Prostate gland (tissue), 2 donors: Measurements from ENCODE around the gene FLVCR1. TPM values are rescaled to one million over a fixed set of nuclear protein-coding genes. Genes with fewer than 3 reads are reported as not detected.

Source experiments
- DNase-seq: peaks from one replicate; pipeline ENCODE4 v3.0.0-alpha.2; 2019; ENCODE audit warnings: low spot score
- H3K27ac ChIP-seq, 2 donors: fragments of 200-600 bp; sonication (generic); 2 replicates each; pipeline ENCODE4 v1.5.1; 2017 to 2019
- H3K27me3 ChIP-seq: fragments of 200-600 bp; sonication (generic); replicated peaks from 2 replicates; pipeline ENCODE4 v1.5.1; 2019; ENCODE audit not compliant: insufficient read depth
- H3K36me3 ChIP-seq, 2 donors: fragments of 200-600 bp; sonication (generic); 1 replicate in 1 of 2; 2 replicates in 1 of 2; pipeline versions ENCODE4 v1.5.1 to v1.8.1; 2017 to 2019
- H3K4me1 ChIP-seq: fragments of 200-600 bp; sonication (generic); replicated peaks from 2 replicates; pipeline ENCODE4 v1.5.1; 2019
- H3K4me3 ChIP-seq, 2 donors: fragments of 200-600 bp; sonication (generic); 2 replicates each; pipeline ENCODE4 v1.5.1; 2017 to 2019
- H3K9me3 ChIP-seq: fragments of 200-600 bp; sonication (generic); 2 replicates; pipeline ENCODE4 v1.5.1; 2017
- POLR2A ChIP-seq: fragments of 450-650 bp; IDR thresholded peaks from one replicate; pipeline ENCODE4 v1.6.1; 2016; ENCODE audit warnings: antibody characterized with exemption, mild to moderate bottlenecking
- POLR2AphosphoS5 ChIP-seq: sonication (generic); formaldehyde crosslinking; IDR thresholded peaks from one replicate; pipeline ENCODE4 v1.6.1; 2017; ENCODE audit warnings: antibody characterized with exemption
- WGBS: methylation state at CpG from one replicate; pipeline ENCODE4 v1.1.5; 2018; 5-methylcytosine and 5-hydroxymethylcytosine counted together
- intact Hi-C: fragments of 100-400 bp; cut with DNase I; formaldehyde crosslinking; loops from one replicate; pipeline ENCODE4 v1.14.2; 2022
- total RNA-seq, 2 donors: library from RNA; depleted of rRNA; stranded (reverse); fragments of >200 nt; gene quantifications; one replicate each; pipeline ENCODE4 v1.1.0, GENCODE V29; 2016
- TF ChIP-seq, protein P1 (sequence below), 4 experiments: fragments of 200-600 bp in 2 of 4; fragments of 450-650 bp in 2 of 4; sonication (generic) in 2 of 4; IDR thresholded peaks; 1 replicate in 3 of 4; 2 replicates in 1 of 4; pipeline ENCODE4 v1.5.1; 2016 to 2019; ENCODE audit warnings: antibody characterized with exemption in 4 of 4, mild to moderate bottlenecking in 2 of 4, moderate library complexity in 2 of 4

Gene FLVCR1
- total RNA-seq, 2 donors from 2014 or later = 11.1 to 13.4 TPM

GRCh38 chr1:212937034-212937433, 79.0 kb downstream of the FLVCR1 start:
- DNase-seq = no peak
- H3K4me3 ChIP-seq = no peak overlapping the region
- 99% methylated on average over 3 of the region's 3 CpGs for WGBS
- H3K9me3 ChIP-seq = no peaks in the 10 kb centered on the region
- intact Hi-C loops = no loop called here
- no peak overlapping the region for H3K27ac ChIP-seq
- no peaks in the 10 kb centered on the region for H3K27me3 ChIP-seq
- no peaks in the 10 kb centered on the region for H3K4me1 ChIP-seq
- no peak for TF ChIP-seq POLR2A
- TF ChIP-seq, protein P1, sequence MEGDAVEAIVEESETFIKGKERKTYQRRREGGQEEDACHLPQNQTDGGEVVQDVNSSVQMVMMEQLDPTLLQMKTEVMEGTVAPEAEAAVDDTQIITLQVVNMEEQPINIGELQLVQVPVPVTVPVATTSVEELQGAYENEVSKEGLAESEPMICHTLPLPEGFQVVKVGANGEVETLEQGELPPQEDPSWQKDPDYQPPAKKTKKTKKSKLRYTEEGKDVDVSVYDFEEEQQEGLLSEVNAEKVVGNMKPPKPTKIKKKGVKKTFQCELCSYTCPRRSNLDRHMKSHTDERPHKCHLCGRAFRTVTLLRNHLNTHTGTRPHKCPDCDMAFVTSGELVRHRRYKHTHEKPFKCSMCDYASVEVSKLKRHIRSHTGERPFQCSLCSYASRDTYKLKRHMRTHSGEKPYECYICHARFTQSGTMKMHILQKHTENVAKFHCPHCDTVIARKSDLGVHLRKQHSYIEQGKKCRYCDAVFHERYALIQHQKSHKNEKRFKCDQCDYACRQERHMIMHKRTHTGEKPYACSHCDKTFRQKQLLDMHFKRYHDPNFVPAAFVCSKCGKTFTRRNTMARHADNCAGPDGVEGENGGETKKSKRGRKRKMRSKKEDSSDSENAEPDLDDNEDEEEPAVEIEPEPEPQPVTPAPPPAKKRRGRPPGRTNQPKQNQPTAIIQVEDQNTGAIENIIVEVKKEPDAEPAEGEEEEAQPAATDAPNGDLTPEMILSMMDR (IDR thresholded peaks at IDR 0.05) = no peak
- no peak for TF ChIP-seq POLR2AphosphoS5
- H3K36me3 ChIP-seq = no peaks in the 10 kb centered on the region

DNA sequence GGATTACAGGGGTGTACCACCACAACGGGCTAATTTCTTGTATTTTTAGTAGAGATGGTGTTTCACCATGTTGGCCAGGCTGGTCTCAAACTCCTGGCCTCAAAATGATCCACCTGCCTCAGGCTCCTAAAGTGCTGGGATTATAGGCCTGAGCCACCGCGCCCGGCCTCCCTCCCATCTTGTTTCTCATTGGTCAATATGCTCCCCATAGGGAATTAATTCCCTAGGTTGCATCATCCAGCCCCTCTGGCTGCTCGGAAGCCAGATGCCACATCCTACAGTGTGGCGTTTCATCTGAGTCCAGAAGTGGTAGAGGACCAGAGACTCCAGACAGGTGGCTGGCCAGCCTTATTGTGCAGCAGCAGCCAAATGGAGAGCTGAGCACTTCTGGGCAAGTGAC, 80.8 kb downstream of the FLVCR1 start:
- intact Hi-C loops = no loop called here
- H3K4me1 ChIP-seq = no peaks in the 10 kb centered on the region
- 92% methylated on average over 6 of the region's 6 CpGs for WGBS
- H3K36me3 ChIP-seq = no peaks in the 10 kb centered on the region
- H3K27ac ChIP-seq = no peak overlapping the region
- no peak overlapping the region for H3K4me3 ChIP-seq
- no peaks in the 10 kb centered on the region for H3K27me3 ChIP-seq
- TF ChIP-seq POLR2AphosphoS5 (no peak), POLR2A (no peak)
- TF ChIP-seq, protein P1 (IDR thresholded peaks at IDR 0.05) = no peak
- no peaks in the 10 kb centered on the region for H3K9me3 ChIP-seq
- no peak for DNase-seq

DNA sequence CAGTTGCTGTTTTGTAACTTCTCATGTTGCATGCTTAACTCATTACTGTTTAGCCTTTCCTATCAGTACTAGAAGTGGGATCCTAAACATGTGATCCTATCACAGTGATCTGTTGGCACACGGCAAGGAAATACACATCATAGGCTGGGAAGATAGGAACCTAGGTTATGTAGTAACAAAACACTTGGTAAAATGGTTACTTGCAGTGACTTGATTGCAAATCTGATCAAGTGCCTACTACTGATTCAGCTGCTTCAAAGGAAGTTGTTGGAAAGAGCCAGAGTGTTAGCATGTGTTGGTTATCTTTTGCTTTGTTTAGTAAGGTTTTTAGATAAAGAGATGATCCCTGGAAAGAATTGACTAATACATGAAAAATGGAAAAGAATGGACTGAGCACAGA, 83.4 kb downstream of the FLVCR1 start:
- intact Hi-C loops = no loop called here
- 87% methylated on average over 1 of the region's 1 CpG for WGBS

DNA sequence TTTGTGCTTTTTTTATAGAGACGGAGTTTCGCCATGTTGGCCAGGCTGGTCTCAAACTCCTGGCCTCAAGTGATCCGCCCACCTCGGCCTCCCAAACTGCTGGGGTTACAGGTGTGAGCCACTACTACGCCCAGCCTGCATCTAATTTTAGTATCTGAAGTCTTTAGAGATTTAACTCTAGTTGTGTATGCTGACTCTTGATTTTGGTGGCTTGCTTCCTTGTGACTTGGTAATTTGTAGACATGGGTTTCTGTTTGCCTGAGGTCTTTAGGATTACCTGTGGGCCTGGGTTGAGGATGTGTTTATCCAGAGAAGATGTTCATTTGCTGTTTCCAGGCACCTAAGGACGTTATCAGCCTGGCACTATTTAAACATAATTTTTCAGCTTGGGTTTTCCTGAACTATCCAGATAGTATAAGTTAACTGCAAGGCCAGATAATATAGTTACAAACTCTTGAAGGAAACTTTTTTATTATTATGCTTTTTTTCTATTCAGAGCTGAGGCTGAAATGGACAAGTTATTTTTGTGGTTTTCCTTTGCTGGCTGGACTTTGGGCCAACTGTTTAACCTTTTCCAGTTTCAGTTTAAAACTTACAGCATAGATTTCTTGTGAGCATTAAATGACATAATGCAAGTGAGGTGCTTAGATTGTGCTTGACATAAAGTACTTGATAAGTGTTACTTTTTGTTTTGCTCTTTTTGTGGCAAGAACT, 84.8 kb downstream of the FLVCR1 start:
- no peak for TF ChIP-seq POLR2AphosphoS5
- TF ChIP-seq POLR2A = no peak
- TF ChIP-seq, protein P1 (IDR thresholded peaks at IDR 0.05) = no peak

More for the DNA sequence above, 83.4 kb downstream of the FLVCR1 start:
- Histone ChIP-seq H3K36me3 (no peaks in the 10 kb centered on the region), H3K27ac (no peak overlapping the region), H3K4me1 (no peaks in the 10 kb centered on the region), H3K27me3 (no peaks in the 10 kb centered on the region), H3K4me3 (no peak overlapping the region), H3K9me3 (no peaks in the 10 kb centered on the region)
- DNase-seq = no peak
- TF ChIP-seq POLR2A (no peak), POLR2AphosphoS5 (no peak)
- TF ChIP-seq, protein P1 (IDR thresholded peaks at IDR 0.05) = no peak

GRCh38 chr1:212943393-212943710, 85.3 kb downstream of the FLVCR1 start:
- no peak overlapping the region for H3K4me3 ChIP-seq
- intact Hi-C loops = no loop called here
- H3K36me3 ChIP-seq = no peaks in the 10 kb centered on the region
- TF ChIP-seq POLR2A (no peak), POLR2AphosphoS5 (no peak)
- TF ChIP-seq, protein P1 (IDR thresholded peaks at IDR 0.05) = no peak
- no peaks in the 10 kb centered on the region for H3K27me3 ChIP-seq
- WGBS = 91% methylated on average over 4 of the region's 4 CpGs
- H3K4me1 ChIP-seq = no peaks in the 10 kb centered on the region
- no peaks in the 10 kb centered on the region for H3K9me3 ChIP-seq
- no peak for DNase-seq
- H3K27ac ChIP-seq = no peak overlapping the region

More for the DNA sequence above, 84.8 kb downstream of the FLVCR1 start:
- intact Hi-C loops = no loop called here
- H3K27ac ChIP-seq = no peak overlapping the region
- no peaks in the 10 kb centered on the region for H3K4me1 ChIP-seq
- DNase-seq = no peak
- no peaks in the 10 kb centered on the region for H3K36me3 ChIP-seq
- H3K27me3 ChIP-seq = no peaks in the 10 kb centered on the region
- no peak overlapping the region for H3K4me3 ChIP-seq
- 93% methylated on average over 6 of the region's 6 CpGs for WGBS
- no peaks in the 10 kb centered on the region for H3K9me3 ChIP-seq
